Measurements from ENCODE around the gene STARD7.

Gene STARD7

DNA sequence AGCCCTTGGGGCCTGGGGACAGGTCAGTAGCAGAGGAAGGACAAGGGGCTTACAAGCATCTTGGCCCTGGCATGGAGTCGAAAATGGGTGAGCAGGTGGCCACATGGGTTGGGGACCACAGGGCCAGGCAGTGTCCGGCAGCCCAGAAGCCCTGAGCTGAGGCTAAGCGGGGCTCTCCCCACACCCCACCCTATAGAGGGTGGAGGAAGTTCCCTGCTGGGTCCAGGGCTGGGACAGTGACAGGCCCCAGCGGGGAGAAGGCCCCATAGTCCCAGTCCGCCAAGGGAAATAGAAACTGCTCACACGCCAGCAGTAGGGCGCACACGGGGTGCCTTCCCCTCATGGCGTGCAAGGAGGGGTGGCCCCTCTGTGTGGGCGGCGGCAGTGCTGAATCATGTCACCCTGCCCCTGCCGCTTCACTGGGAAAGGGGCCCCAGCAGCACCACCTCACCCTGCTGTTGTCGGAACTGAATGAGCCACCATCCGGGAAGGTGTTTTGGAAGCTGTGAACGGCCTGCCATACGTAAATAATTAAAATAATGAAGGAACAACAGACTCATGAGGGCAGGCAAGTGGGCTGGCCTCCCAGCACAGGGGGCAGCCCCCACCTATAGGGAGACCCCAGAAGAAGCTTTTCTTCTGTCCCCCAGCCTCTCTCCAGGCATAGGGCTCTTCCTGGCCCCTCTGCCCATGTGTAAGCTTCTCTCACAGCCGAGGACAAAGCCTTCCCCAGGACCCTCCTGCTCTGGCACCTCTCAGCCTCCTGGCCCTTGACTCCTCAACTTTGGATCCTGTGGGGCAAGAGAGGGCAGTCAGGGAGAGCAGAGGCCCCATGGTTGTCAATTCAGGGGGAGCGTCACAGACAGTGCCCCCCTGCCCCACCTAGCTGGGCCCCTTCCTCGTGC, 50.7 kb downstream of the STARD7 start:
- DNase-seq (ENCODE audit: low read depth) = no peak
- TF ChIP-seq, protein P1, sequence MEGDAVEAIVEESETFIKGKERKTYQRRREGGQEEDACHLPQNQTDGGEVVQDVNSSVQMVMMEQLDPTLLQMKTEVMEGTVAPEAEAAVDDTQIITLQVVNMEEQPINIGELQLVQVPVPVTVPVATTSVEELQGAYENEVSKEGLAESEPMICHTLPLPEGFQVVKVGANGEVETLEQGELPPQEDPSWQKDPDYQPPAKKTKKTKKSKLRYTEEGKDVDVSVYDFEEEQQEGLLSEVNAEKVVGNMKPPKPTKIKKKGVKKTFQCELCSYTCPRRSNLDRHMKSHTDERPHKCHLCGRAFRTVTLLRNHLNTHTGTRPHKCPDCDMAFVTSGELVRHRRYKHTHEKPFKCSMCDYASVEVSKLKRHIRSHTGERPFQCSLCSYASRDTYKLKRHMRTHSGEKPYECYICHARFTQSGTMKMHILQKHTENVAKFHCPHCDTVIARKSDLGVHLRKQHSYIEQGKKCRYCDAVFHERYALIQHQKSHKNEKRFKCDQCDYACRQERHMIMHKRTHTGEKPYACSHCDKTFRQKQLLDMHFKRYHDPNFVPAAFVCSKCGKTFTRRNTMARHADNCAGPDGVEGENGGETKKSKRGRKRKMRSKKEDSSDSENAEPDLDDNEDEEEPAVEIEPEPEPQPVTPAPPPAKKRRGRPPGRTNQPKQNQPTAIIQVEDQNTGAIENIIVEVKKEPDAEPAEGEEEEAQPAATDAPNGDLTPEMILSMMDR (IDR thresholded peaks at IDR 0.05; ENCODE audit: low read length, missing control alignments) = no peak
- no peak overlapping the region for H3K4me3 ChIP-seq (replicated peaks; ENCODE audit: low read depth, low read length)

DNA sequence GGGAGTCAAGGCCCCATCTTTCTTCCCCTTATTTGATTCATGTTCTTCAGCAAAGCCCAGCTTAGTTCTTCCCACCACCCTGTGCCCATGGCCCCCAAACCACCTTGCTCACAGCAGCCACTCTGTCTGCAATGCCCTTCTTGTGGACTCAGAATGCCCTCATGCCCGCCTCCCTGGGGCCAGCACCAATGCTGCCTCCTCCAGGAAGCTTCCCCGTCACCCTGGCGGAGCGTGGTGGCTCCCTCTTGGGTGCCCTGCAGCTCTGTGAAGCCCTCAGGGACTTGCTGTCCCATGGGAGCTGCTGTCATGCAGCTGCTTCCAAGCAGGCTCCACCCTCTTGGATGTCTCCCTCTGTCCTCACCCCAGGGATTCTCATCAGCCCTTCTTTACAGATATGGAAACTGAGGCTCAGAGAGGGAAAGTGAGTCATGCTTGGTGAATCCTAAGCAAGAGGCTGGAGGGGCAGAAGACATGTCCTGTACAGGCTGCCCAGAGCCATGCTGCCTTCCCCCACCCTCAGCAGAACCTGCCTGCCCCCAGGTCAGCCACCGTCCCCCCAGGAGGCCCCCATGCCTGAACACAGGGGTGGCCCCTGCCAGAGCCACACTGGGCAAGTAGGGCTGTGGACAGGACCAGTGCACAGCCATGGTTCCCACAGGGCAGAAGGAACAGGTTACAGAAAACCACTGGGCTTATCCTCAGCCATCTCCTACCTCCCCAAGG, 51.5 kb downstream of the STARD7 start:
- no peak overlapping the region for H3K4me3 ChIP-seq (replicated peaks; ENCODE audit: low read depth, low read length)
- DNase-seq (ENCODE audit: low read depth) = no peak
- TF ChIP-seq, protein P1 (IDR thresholded peaks at IDR 0.05; ENCODE audit: low read length, missing control alignments) = no peak

DNA sequence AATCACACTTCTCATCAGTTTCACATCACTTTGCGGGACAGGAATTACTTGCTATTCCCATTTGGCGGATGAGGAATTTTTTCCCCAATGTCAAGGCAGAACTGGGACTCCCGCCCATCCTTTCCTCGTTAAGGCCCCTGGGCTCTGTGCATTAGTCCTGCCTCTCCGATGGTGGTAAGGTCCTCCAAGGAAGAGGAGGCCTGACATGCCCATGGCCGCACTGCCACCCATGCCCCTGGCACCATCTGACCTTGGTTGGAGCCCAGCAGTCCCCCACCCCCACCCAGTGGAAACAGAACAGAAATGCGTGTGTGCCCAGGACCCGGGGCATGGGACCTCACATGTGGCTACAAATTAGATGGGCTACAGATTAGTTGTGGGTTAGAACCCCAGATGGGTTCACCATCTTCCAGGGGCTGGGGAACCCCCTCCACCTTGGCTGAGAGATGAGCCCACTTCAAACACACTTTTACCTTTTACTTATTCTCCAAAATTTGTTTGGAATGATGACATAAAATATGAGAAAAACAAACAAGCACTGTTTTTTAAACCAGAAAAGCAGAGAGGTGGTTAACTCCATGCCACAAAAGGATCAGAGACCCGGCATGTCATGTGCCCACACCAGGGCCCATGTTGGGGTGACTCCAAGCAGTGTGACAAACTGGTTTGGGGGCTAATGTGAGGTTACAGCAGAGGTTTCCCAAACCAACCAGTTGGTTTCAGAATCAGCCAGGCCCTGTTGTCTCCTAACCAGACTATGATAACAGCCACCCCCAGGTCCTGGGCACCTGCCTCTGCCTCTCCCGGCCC, 52.4 kb downstream of the STARD7 start:
- no peak for DNase-seq (ENCODE audit: low read depth)
- TF ChIP-seq, protein P1 (IDR thresholded peaks at IDR 0.05; ENCODE audit: low read length, missing control alignments) = no peak
- H3K4me3 ChIP-seq (replicated peaks; ENCODE audit: low read depth, low read length) = no peak overlapping the region

GRCh38 chr2:96154506-96155380, 53.9 kb downstream of the STARD7 start:
- DNase-seq (ENCODE audit: low read depth) = no peak
- TF ChIP-seq, protein P1 (IDR thresholded peaks at IDR 0.05; ENCODE audit: low read length, missing control alignments) = no peak
- no peak overlapping the region for H3K4me3 ChIP-seq (replicated peaks; ENCODE audit: low read depth, low read length)

DNA sequence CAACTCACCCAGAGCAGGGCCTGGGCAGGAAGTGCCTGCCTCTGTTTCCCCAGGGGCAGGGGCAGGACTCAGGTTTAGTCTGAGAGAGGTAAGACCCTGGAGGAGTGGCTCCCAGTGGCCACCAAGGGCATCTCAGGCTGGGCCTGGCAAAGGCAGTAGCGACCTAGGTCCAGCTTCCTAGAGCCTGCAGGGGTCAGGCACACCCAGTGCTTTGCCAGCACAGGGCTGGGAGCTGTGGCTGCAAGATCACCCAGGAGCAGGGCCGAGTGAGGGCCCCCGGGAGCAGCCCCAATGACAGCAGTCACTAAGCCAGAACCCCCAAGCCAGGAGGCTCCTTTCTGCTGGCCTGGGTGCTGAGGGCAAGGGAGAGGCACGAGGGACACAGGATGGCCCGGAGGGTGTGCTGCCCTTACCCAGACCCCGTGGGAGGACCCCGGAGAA, 54.6 kb downstream of the STARD7 start:
- TF ChIP-seq, protein P1 (IDR thresholded peaks at IDR 0.05; ENCODE audit: low read length, missing control alignments) = no peak
- DNase-seq (ENCODE audit: low read depth) = no peak
- H3K4me3 ChIP-seq (replicated peaks; ENCODE audit: low read depth, low read length) = no peak overlapping the region

- TF ChIP-seq, protein P1 (IDR thresholded peaks at IDR 0.05; ENCODE audit: low read length, missing control alignments) = no peak
- DNase-seq (ENCODE audit: low read depth) = no peak
- no peak overlapping the region for H3K4me3 ChIP-seq (replicated peaks; ENCODE audit: low read depth, low read length)
These were observed 55.3 kb downstream of the STARD7 start for GRCh38 chr2:96153291-96153713.
